Ishikawa (cell line): ENCODE measurements around the gene COX4I1.

Experiments used
- CEBPB ChIP-seq: IDR thresholded peaks from 2 replicates; pipeline ENCODE4 v1.6.1; 2012
- CREB1 ChIP-seq: IDR thresholded peaks from 2 replicates; pipeline ENCODE4 v1.6.1; 2012; ENCODE audit warnings: low read depth
- EGR1 ChIP-seq: IDR thresholded peaks from 2 replicates; pipeline ENCODE4 v1.6.1; 2012
- EP300 ChIP-seq: IDR thresholded peaks from 2 replicates; pipeline ENCODE4 v1.6.1; 2012; ENCODE audit warnings: borderline replicate concordance
- FOXM1 ChIP-seq: IDR thresholded peaks from 2 replicates; pipeline ENCODE4 v1.6.1; 2012; ENCODE audit warnings: low read depth, borderline replicate concordance
- MAX ChIP-seq: IDR thresholded peaks from 2 replicates; pipeline ENCODE4 v1.6.1; 2012
- NFIC ChIP-seq: IDR thresholded peaks from 2 replicates; pipeline ENCODE4 v1.6.1; 2012
- RAD21 ChIP-seq: IDR thresholded peaks from 2 replicates; pipeline ENCODE4 v1.6.1; 2012; ENCODE audit warnings: low read depth
- TAF1 ChIP-seq: IDR thresholded peaks from 2 replicates; pipeline ENCODE4 v1.6.1; 2012; ENCODE audit warnings: low read depth, mild to moderate bottlenecking
- TCF12 ChIP-seq: IDR thresholded peaks from 2 replicates; pipeline ENCODE4 v1.6.1; 2012; ENCODE audit warnings: low read depth
- TEAD4 ChIP-seq: IDR thresholded peaks from 2 replicates; pipeline ENCODE4 v1.6.1; 2012
- USF1 ChIP-seq: IDR thresholded peaks from 2 replicates; pipeline ENCODE4 v1.6.1; 2012
- YY1 ChIP-seq: IDR thresholded peaks from 2 replicates; pipeline ENCODE4 v1.6.1; 2012; ENCODE audit warnings: low read depth
- ZBTB7A ChIP-seq: IDR thresholded peaks from 2 replicates; pipeline ENCODE4 v1.6.1; 2012; ENCODE audit warnings: low read depth

COX4I1 gene

DNA sequence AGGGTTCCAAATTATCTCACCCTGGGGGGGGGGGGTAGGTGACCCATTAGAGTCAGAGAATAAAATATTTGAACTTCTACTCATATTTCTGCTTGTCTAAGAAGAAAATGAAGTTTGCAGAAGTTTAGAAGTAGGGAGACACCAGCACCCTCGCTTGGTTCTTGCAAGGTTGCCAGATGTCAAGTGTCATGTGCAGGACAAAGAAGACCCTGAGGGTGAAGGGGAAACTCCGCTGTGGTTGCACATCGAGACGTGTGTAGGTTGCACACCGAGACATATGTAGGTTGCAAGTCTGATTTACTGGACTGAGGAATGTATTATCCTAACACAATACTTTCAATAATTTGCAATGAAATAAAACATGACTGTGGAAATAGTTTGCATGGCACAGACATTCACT, 57.1 kb downstream of the COX4I1 start:
- TF ChIP-seq TCF12 (no peak), MAX (no peak), CREB1 (no peak), EGR1 (no peak), EP300 (no peak), RAD21 (no peak), ZBTB7A (no peak), FOXM1 (no peak), YY1 (no peak), USF1 (no peak), TAF1 (no peak), NFIC (no peak), CEBPB (no peak), TEAD4 (no peak)
